Measurements from ENCODE around the gene SDC1.

Gene SDC1

DNA sequence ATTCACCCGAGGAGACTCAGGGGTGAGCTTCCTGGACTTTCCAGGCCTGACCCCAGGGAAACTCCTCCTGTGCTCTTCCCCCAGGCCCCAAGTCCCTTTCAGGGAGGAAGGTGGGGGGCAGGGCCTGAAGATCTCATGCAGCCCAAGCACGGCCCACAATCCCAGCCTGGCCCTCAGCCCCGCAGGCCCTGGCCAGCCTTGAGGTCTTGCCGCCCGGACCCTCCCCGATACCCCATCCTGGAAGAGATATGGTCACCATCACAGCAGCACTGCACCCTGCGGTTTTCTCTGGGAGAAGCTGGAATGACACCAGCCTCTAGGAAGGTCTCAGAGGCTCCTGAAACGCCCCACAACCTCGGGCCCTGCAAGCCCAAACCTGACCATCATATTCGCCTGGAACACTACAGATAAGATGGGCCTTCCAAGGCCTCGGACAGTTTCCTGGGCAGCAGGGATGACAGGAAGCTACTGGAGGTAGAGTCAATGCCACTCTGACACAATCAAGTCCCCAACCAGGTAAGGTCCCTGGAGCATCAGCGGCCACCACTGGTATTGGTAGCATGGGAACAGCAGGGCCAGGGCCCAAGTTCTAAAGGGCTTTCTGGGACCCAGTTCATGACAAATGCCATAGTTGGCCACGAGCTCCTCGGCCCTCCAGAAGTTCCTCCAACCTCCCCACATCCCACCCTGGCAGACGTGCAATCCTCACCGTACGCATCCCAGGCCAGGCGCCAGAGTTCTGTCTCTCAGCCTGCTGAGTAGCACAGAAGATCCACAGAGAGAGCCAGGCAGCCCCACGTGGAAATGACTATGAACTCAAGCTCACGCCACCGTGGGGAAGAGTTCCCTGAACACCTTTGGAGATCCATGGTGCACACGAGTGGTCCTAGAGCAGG, 8.6 kb downstream of the SDC1 start:
- H3K27ac ChIP-seq (ENCODE audit: low read length): no peak overlapping the region
- DNase-seq (no peak), ATAC-seq (ENCODE audit: insufficient read depth, low read depth) (no peak)
- TF ChIP-seq, protein P1, sequence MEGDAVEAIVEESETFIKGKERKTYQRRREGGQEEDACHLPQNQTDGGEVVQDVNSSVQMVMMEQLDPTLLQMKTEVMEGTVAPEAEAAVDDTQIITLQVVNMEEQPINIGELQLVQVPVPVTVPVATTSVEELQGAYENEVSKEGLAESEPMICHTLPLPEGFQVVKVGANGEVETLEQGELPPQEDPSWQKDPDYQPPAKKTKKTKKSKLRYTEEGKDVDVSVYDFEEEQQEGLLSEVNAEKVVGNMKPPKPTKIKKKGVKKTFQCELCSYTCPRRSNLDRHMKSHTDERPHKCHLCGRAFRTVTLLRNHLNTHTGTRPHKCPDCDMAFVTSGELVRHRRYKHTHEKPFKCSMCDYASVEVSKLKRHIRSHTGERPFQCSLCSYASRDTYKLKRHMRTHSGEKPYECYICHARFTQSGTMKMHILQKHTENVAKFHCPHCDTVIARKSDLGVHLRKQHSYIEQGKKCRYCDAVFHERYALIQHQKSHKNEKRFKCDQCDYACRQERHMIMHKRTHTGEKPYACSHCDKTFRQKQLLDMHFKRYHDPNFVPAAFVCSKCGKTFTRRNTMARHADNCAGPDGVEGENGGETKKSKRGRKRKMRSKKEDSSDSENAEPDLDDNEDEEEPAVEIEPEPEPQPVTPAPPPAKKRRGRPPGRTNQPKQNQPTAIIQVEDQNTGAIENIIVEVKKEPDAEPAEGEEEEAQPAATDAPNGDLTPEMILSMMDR (IDR thresholded peaks at IDR 0.05; ENCODE audit: borderline replicate concordance, extremely low read depth, low read length, poor library complexity, severe bottlenecking): no peak
- no peak for TF ChIP-seq EZH2 (IDR thresholded peaks at IDR 0.05; ENCODE audit: borderline replicate concordance, low read depth, low read length, severe bottlenecking)
- no peaks in the 10 kb centered on the region for H3K4me1 ChIP-seq (ENCODE audit: insufficient read depth, low read length)
- H3K4me3 ChIP-seq (ENCODE audit: low read depth in 1 of 2, low read length in 2 of 2): no peak overlapping the region
- H3K36me3 ChIP-seq (ENCODE audit: insufficient read depth, low read length): no peaks in the 10 kb centered on the region
- H3K79me2 ChIP-seq (ENCODE audit: insufficient read depth, low read length): no peaks in the 10 kb centered on the region
- H3K9ac ChIP-seq (ENCODE audit: low read depth, low read length): no peak overlapping the region
- H3K4me2 ChIP-seq (ENCODE audit: insufficient read depth, low read length): no peak overlapping the region
- H4K20me1 ChIP-seq (ENCODE audit: insufficient read depth, low read length): 0 out of 2 replicates have a peak, but pooled peaks cover 6% of the 10 kb centered on the region
- no peaks in the 10 kb centered on the region for H3K9me3 ChIP-seq (ENCODE audit: insufficient read depth, low read length, severe bottlenecking)
- no peak overlapping the region for H2AFZ ChIP-seq (ENCODE audit: low read depth, low read length)
- peaks cover 10% of the 10 kb centered on the region for H3K27me3 ChIP-seq (ENCODE audit: insufficient read depth, low read length, poor library complexity)

DNA sequence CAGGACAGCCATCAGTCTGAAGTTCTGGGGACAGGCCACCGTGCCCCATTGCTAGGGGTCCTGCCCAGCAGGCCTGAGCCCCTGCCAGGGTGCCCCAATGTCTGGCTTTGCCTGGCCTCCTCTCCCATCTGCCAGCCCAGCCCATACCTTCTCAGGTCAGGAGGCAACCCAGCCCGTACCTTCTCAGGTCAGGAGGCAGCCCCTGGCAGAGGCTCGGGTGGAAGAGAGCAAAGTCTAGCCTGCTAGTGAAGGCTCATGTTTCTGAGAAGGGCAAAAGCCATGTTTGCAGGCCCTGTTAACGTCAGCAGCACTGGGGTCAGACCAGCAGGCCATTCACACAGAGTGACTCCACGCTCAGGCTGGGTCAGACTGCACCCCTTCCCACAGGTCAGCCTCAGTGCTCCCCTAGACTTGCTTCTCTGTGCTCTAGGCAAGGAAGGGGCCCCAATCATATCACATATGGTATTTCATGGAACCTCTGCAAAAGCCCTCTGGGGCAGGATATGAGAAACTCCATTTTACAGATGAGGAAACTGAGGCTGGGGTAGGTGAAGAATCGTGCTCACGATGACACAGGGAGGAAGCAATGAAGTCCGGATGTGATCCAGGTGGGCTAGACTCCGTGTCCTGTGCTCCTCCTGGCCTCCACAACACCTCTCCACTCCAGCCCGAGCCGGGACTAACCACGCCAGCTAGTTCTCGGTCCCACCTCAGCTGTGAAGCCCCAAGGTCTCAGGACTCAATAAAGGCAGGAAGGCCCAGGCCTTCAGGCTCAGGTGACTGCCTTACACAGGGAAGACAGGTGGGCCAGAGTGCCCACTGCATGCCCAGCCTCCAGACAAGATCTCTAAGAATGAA, 9.5 kb downstream of the SDC1 start:
- TF ChIP-seq EZH2 (IDR thresholded peaks at IDR 0.05; ENCODE audit: borderline replicate concordance, low read depth, low read length, severe bottlenecking): no peak
- TF ChIP-seq, protein P1 (IDR thresholded peaks at IDR 0.05; ENCODE audit: borderline replicate concordance, extremely low read depth, low read length, poor library complexity, severe bottlenecking): no peak
- Histone ChIP-seq H2AFZ (ENCODE audit: low read depth, low read length) (no peak overlapping the region), H3K9me3 (ENCODE audit: insufficient read depth, low read length, severe bottlenecking) (no peaks in the 10 kb centered on the region), H3K79me2 (ENCODE audit: insufficient read depth, low read length) (no peaks in the 10 kb centered on the region), H4K20me1 (ENCODE audit: insufficient read depth, low read length) (0 out of 2 replicates have a peak, but pooled peaks cover 6% of the 10 kb centered on the region), H3K4me1 (ENCODE audit: insufficient read depth, low read length) (no peaks in the 10 kb centered on the region), H3K4me3 (ENCODE audit: low read depth in 1 of 2, low read length in 2 of 2) (no peak overlapping the region), H3K36me3 (ENCODE audit: insufficient read depth, low read length) (no peaks in the 10 kb centered on the region), H3K27ac (ENCODE audit: low read length) (no peak overlapping the region), H3K9ac (ENCODE audit: low read depth, low read length) (no peak overlapping the region), H3K27me3 (ENCODE audit: insufficient read depth, low read length, poor library complexity) (peaks cover 15% of the 10 kb centered on the region), H3K4me2 (ENCODE audit: insufficient read depth, low read length) (no peak overlapping the region)
- no peak for DNase-seq
- ATAC-seq (ENCODE audit: insufficient read depth, low read depth): no peak

DNA sequence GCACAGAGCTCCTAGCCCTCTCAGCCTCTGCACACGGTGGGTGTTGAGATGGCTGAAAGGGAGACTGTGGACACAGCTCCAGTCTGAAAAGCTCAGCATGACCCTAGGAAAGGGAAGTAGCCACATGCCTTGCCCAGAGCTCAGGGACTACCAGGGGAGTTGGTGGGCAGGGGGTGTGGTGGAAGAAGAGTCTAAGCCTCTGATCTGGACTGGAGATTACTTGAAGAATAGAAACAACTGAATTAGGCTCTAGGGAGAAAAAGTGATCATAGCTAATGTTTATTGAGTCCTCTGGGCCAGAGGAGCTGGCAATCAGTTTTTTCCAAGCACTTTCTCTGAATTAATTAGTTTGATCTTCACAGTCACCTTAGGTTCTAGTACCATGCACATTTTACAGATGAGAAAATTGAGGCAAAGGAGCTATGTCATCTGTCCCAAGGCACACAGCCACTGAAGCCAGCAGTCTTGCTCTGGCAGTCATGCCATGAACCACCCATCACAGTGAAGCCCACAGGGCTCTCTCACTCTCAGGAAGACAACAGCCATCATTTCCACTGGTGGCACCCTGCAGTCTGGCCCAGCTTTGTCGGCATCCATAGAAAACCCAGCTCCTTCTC, 10.3 kb downstream of the SDC1 start:
- H3K4me1 ChIP-seq (ENCODE audit: insufficient read depth, low read length): no peaks in the 10 kb centered on the region
- H3K27me3 ChIP-seq (ENCODE audit: insufficient read depth, low read length, poor library complexity): peaks cover 15% of the 10 kb centered on the region
- no peak overlapping the region for H3K4me2 ChIP-seq (ENCODE audit: insufficient read depth, low read length)
- H2AFZ ChIP-seq (ENCODE audit: low read depth, low read length): no peak overlapping the region
- H3K4me3 ChIP-seq (ENCODE audit: low read depth in 1 of 2, low read length in 2 of 2): no peak overlapping the region
- no peak for DNase-seq
- H4K20me1 ChIP-seq (ENCODE audit: insufficient read depth, low read length): 0 out of 2 replicates have a peak, but pooled peaks cover 6% of the 10 kb centered on the region
- H3K9ac ChIP-seq (ENCODE audit: low read depth, low read length): no peak overlapping the region
- ATAC-seq (ENCODE audit: insufficient read depth, low read depth): no peak
- no peaks in the 10 kb centered on the region for H3K79me2 ChIP-seq (ENCODE audit: insufficient read depth, low read length)
- no peak overlapping the region for H3K27ac ChIP-seq (ENCODE audit: low read length)
- no peaks in the 10 kb centered on the region for H3K9me3 ChIP-seq (ENCODE audit: insufficient read depth, low read length, severe bottlenecking)
- no peaks in the 10 kb centered on the region for H3K36me3 ChIP-seq (ENCODE audit: insufficient read depth, low read length)
- TF ChIP-seq EZH2 (IDR thresholded peaks at IDR 0.05; ENCODE audit: borderline replicate concordance, low read depth, low read length, severe bottlenecking): no peak
- TF ChIP-seq, protein P1 (IDR thresholded peaks at IDR 0.05; ENCODE audit: borderline replicate concordance, extremely low read depth, low read length, poor library complexity, severe bottlenecking): no peak
